BJ (cell line): ENCODE measurements around the gene DEDD2. TPM values are rescaled to one million over a fixed set of nuclear protein-coding genes. Genes with fewer than 3 reads are reported as not detected.

Source experiments
- CTCF ChIA-PET: fragments of 350-600 bp; formaldehyde crosslinking; extraction: SDS; loops from one replicate; lab custom pipeline; 2021; ENCODE audit warnings: antibody characterized with exemption, inconsistent platforms; lab: Yijun Ruan, JAX
- POLR2A ChIA-PET: fragments of 300-600 bp; sonication (Branson Sonifier 250); formaldehyde crosslinking; extraction: SDS; loops from one replicate; lab custom pipeline; 2021; ENCODE audit warnings: antibody characterized with exemption; lab: Charles Lee
- DNase-seq: peaks from one replicate; pipeline ENCODE4 v3.0.0-alpha.2; 2011; ENCODE audit warnings: low read depth
- H3K27me3 ChIP-seq: 2 replicates; pipeline ENCODE4 v1.6.0; 2011; ENCODE audit warnings: low read length; ENCODE audit not compliant: control insufficient read depth, insufficient read depth
- H3K36me3 ChIP-seq: 2 replicates; pipeline ENCODE4 v1.5.1; 2011; ENCODE audit warnings: low read length; ENCODE audit not compliant: control insufficient read depth, insufficient read depth
- H3K4me3 ChIP-seq: 2 replicates; pipeline ENCODE4 v1.5.1; 2011; ENCODE audit warnings: low read depth, mild to moderate bottlenecking, control low read depth, low read length
- CTCF ChIP-seq: IDR thresholded peaks from 2 replicates; pipeline ENCODE4 v1.5.1; 2011; ENCODE audit warnings: low read depth, mild to moderate bottlenecking, control low read depth, inconsistent platforms, low read length, moderate library complexity; ENCODE audit not compliant: insufficient read depth
- polyA plus RNA-seq: library from polyadenylated mRNA; depleted of rRNA; stranded (reverse); fragments of >200 nt; gene quantifications from 2 replicates; pipeline ENCODE4 v1.2.3, GENCODE V29; 2011

The DEDD2 gene
- polyA plus RNA-seq, 1 experiment: 30.4 TPM

- TF ChIP-seq CTCF: no peak
- H3K27me3 ChIP-seq: peaks cover 45% of the 10 kb centered on the region
- ChIA-PET CTCF (interaction anchor here (0.8 to 2.7 kb wide), 12 partner anchors 9 to 249 kb away, joined by 3 to 10 read pairs (median 4); no protein-coding TSS in a partner anchor), POLR2A (interaction anchor here (0.6 kb wide), 1 partner anchor 101 kb away, joined by 3 read pairs; no protein-coding TSS in a partner anchor)
- no peaks in the 10 kb centered on the region for H3K36me3 ChIP-seq
- no peak for DNase-seq
- H3K4me3 ChIP-seq: peak overlapping the region; percentile 42
Observed at GRCh38 chr19:42175952-42176648, 41.4 kb downstream of the DEDD2 start.

- Histone ChIP-seq H3K36me3 (no peaks in the 10 kb centered on the region), H3K4me3 (no peak overlapping the region), H3K27me3 (peaks cover 44% of the 10 kb centered on the region)
- DNase-seq: no peak
- no peak for TF ChIP-seq CTCF
- ChIA-PET POLR2A (no interaction called here), CTCF (interaction anchor here (1.7 to 2.7 kb wide), 5 partner anchors 10 to 67 kb away, joined by 5 to 10 read pairs (median 9); no protein-coding TSS in a partner anchor)
Observed at GRCh38 chr19:42174958-42175734, 42.3 kb downstream of the DEDD2 start.

- CTCF ChIA-PET: interaction anchor here (1.7 to 2.7 kb wide), 2 partner anchors 9 to 11 kb away, joined by 5 to 9 read pairs; no protein-coding TSS in a partner anchor
- POLR2A ChIA-PET: no interaction called here
- peaks cover 37% of the 10 kb centered on the region for H3K27me3 ChIP-seq
Observed at GRCh38 chr19:42174188-42174587, 43.3 kb downstream of the DEDD2 start.

GRCh38 chr19:42173695-42174094 lies 43.8 kb downstream of the DEDD2 start:
- H3K27me3 ChIP-seq: peaks cover 32% of the 10 kb centered on the region
- no peak for DNase-seq
- TF ChIP-seq CTCF: no peak
- POLR2A ChIA-PET: no interaction called here
- no peak overlapping the region for H3K4me3 ChIP-seq
- CTCF ChIA-PET: no interaction called here
- H3K36me3 ChIP-seq: no peaks in the 10 kb centered on the region

More at GRCh38 chr19:42174188-42174587, 43.3 kb downstream of the DEDD2 start:
- TF ChIP-seq CTCF: no peak
- DNase-seq: no peak
- H3K4me3 ChIP-seq: no peak overlapping the region
- H3K36me3 ChIP-seq: no peaks in the 10 kb centered on the region

GRCh38 chr19:42172261-42172660 lies 45.2 kb downstream of the DEDD2 start:
- no peak for DNase-seq
- Histone ChIP-seq H3K36me3 (no peaks in the 10 kb centered on the region), H3K27me3 (peaks cover 26% of the 10 kb centered on the region), H3K4me3 (no peak overlapping the region)
- CTCF ChIA-PET: interaction anchor here (0.8 kb wide), 1 partner anchor 12 kb away, joined by 3 read pairs; no protein-coding TSS in a partner anchor
- no peak for TF ChIP-seq CTCF
- POLR2A ChIA-PET: no interaction called here
